Neural cell (in vitro differentiated cells): ENCODE data around the gene HS1BP3.

ENCODE experiments used
- CTCF ChIP-seq: fragments of 450-650 bp; IDR thresholded peaks from 2 replicates; pipeline ENCODE4 v1.5.1; 2014; ENCODE audit warnings: antibody characterized with exemption, mild to moderate bottlenecking, moderate library complexity; ENCODE audit not compliant: poor library complexity, severe bottlenecking
- EP300 ChIP-seq: fragments of 450-650 bp; conservative IDR thresholded peaks from 2 replicates; pipeline ENCODE4 v1.6.1; 2014; ENCODE audit warnings: antibody characterized with exemption, mild to moderate bottlenecking, moderate library complexity; ENCODE audit not compliant: poor library complexity, severe bottlenecking
- EZH2 ChIP-seq: fragments of 200-600, 300-800 bp; shearing (Covaris generic), sonication (generic); IDR thresholded peaks from 2 replicates; pipeline ENCODE4 v1.6.1; 2014; ENCODE audit warnings: antibody characterized with exemption, low read length, borderline replicate concordance, mild to moderate bottlenecking; ENCODE audit not compliant: insufficient read depth, poor library complexity, severe bottlenecking
- MXI1 ChIP-seq: fragments of 450-650 bp; conservative IDR thresholded peaks from 2 replicates; pipeline ENCODE4 v1.6.1; 2014; ENCODE audit warnings: antibody characterized with exemption, mild to moderate bottlenecking; ENCODE audit not compliant: poor library complexity, severe bottlenecking
- POLR2AphosphoS5 ChIP-seq: IDR thresholded peaks from 2 replicates; pipeline ENCODE4 v1.6.1; 2012
- REST ChIP-seq: IDR thresholded peaks from 2 replicates; pipeline ENCODE4 v1.6.1; 2012; ENCODE audit warnings: borderline replicate concordance
- SMC3 ChIP-seq: fragments of 450-650 bp; conservative IDR thresholded peaks from 2 replicates; pipeline ENCODE4 v1.6.1; 2014; ENCODE audit warnings: antibody characterized with exemption, mild to moderate bottlenecking, moderate library complexity; ENCODE audit not compliant: poor library complexity

GRCh38 chr2:20624156-20624883, 26.6 kb downstream of the HS1BP3 start:
- no peak for TF ChIP-seq CTCF
- TF ChIP-seq SMC3 = no peak
- no peak for TF ChIP-seq POLR2AphosphoS5
- no peak for TF ChIP-seq EZH2
- TF ChIP-seq EP300 = no peak
- TF ChIP-seq REST = no peak
- no peak for TF ChIP-seq MXI1
